ENCODE data around the gene CMIP. TPM values are rescaled to one million over a fixed set of nuclear protein-coding genes. Genes with fewer than 3 reads are reported as not detected.

CMIP gene
- total RNA-seq, 1 experiment from 2014 or later: 10.7 TPM

- Histone ChIP-seq H3K27ac (no peak overlapping the region), H3K4me1 (replicated peaks) (peaks cover 6% of the 10 kb centered on the region), H3K36me3 (no peaks in the 10 kb centered on the region), H3K4me3 (no peak overlapping the region), H3K9me3 (replicated peaks) (no peaks in the 10 kb centered on the region), H3K27me3 (replicated peaks) (no peaks in the 10 kb centered on the region)
- no peak for DNase-seq (ENCODE audit: low read depth in 1 of 2, low spot score in 2 of 2)
Observed at GRCh38 chr16:81639931-81640680, 195.5 kb downstream of the CMIP start.

DNA sequence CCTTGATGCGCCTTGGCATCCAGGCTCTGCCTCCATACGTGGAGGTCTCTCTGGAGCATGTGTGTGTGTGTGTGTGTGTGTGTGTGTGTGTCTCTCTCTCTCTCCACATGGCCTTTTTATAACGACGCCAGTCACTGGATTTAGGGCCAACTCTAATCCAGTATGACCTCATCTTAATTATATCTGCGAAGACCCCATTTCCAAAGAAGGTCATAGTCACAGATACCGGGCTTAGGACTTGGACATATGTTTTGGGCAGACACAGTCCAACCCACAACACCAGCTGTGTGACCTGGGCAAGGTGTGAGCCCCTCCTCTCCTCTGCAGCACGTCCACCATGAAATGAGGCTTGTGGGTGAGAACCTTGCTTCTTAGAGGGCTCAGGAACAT, 196.1 kb downstream of the CMIP start:
- Histone ChIP-seq H3K27ac (no peak overlapping the region), H3K4me1 (replicated peaks) (peaks cover 10% of the 10 kb centered on the region), H3K9me3 (replicated peaks) (no peaks in the 10 kb centered on the region), H3K36me3 (no peaks in the 10 kb centered on the region), H3K27me3 (replicated peaks) (no peaks in the 10 kb centered on the region), H3K4me3 (no peak overlapping the region)
- DNase-seq (ENCODE audit: low read depth in 1 of 2, low spot score in 2 of 2): no peak

DNA sequence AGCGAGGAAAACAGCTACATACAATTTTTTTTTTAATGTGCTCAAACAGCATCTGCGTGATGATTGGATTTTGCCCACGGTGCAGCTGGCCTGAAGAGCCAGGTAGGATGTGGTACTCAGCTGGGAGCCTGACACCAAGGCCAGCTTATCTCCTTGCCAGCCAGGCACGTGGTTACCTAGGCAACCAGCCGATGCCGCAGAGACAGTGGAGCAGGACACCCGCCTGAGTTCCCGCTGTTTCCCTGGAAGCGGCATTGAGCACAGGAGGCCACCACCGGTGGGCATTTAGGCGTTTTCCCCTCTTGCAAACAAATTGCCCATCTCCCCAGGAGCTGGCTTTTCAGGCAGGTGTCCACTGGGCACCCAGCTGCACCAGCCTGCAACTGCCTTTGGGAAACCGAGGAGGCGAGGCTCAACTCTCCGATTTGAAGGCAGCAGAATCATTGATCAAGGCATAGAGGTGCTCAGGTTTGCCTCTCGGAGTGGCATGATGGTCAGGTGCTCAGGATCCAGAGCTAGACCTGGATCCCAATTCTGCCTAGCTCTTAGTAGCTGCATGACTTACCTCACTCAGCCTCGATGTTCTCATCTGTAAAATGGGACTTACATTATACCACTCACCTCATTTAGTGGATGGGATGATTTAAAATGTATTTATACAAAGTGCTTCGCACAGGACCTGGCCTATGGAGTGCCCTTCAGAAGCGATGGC, 196.9 kb downstream of the CMIP start:
- H3K9me3 ChIP-seq (replicated peaks): no peaks in the 10 kb centered on the region
- H3K27ac ChIP-seq: no peak overlapping the region
- DNase-seq (ENCODE audit: low read depth in 1 of 2, low spot score in 2 of 2): no peak
- no peaks in the 10 kb centered on the region for H3K27me3 ChIP-seq (replicated peaks)
- H3K36me3 ChIP-seq: no peaks in the 10 kb centered on the region
- no peak overlapping the region for H3K4me3 ChIP-seq
- H3K4me1 ChIP-seq (replicated peaks): peaks cover 15% of the 10 kb centered on the region

- Histone ChIP-seq H3K36me3 (no peaks in the 10 kb centered on the region), H3K4me3 (no peak overlapping the region), H3K27ac (no peak overlapping the region), H3K27me3 (replicated peaks) (no peaks in the 10 kb centered on the region), H3K4me1 (replicated peaks) (peaks cover 20% of the 10 kb centered on the region), H3K9me3 (replicated peaks) (no peaks in the 10 kb centered on the region)
- DNase-seq (ENCODE audit: low read depth in 1 of 2, low spot score in 2 of 2): no peak
Observed at GRCh38 chr16:81642107-81642436, 197.5 kb downstream of the CMIP start.

DNA sequence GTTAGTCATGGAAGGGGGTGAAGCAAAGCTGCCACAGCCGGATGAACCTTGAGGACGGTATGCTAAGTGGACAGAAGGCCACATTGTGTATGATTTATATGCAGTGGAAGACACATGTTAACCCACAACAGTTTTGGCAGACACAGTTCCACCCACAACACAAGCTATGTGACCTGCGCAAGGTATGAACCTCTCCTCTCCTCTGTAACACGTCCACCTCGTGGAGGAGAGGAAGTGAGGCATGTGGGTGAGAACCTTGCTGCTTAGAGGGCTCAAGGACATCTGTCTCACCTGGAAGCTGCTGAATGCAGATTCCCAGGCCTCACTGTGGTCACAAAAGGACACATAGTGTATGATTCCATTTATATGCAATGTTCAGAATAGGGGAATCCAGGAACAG, 198.3 kb downstream of the CMIP start:
- no peak overlapping the region for H3K4me3 ChIP-seq
- no peaks in the 10 kb centered on the region for H3K36me3 ChIP-seq
- H3K9me3 ChIP-seq (replicated peaks): no peaks in the 10 kb centered on the region
- no peaks in the 10 kb centered on the region for H3K27me3 ChIP-seq (replicated peaks)
- no peak overlapping the region for H3K27ac ChIP-seq
- DNase-seq (ENCODE audit: low read depth in 1 of 2, low spot score in 2 of 2): no peak
- H3K4me1 ChIP-seq (replicated peaks): peaks cover 26% of the 10 kb centered on the region

DNA sequence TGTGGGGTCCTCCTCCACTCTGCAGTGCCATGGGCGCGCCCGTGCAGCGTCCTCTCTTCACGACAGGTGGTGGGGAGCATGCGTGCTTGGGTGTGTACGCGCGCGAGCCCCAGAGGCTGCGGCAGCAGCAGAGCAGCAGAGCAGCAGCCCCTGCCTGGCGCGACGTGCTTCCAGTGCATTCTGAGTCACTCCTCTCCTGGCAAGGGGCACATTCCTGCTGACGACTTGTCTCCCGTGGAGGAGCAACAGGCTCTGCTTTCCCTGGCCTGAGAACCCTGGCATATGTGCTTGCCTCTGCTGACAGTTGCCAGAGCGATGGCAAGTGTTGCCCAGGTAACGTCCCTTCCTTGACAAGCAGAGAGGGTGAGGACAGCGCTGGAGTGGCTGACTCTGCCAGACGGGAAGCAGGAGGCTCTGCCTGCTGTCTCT, 200.7 kb downstream of the CMIP start:
- H3K36me3 ChIP-seq: 0 out of 2 replicates have a peak, but pooled peaks cover 3% of the 10 kb centered on the region
- H3K27me3 ChIP-seq (replicated peaks): no peaks in the 10 kb centered on the region
- peaks cover 48% of the 10 kb centered on the region for H3K4me1 ChIP-seq (replicated peaks)
- peak; percentile 51 to 72 for DNase-seq (ENCODE audit: low read depth in 1 of 2, low spot score in 2 of 2)
- no peak overlapping the region for H3K4me3 ChIP-seq
- H3K27ac ChIP-seq: peak overlapping the region; percentile 49; the same call in 1 of the 2 replicates
- no peaks in the 10 kb centered on the region for H3K9me3 ChIP-seq (replicated peaks)

GRCh38 chr16:81645925-81646324, 201.3 kb downstream of the CMIP start:
- peak overlapping the region; percentile 49; the same call in 1 of the 2 replicates for H3K27ac ChIP-seq
- H3K27me3 ChIP-seq (replicated peaks): no peaks in the 10 kb centered on the region
- no peak overlapping the region for H3K4me3 ChIP-seq

DNA sequence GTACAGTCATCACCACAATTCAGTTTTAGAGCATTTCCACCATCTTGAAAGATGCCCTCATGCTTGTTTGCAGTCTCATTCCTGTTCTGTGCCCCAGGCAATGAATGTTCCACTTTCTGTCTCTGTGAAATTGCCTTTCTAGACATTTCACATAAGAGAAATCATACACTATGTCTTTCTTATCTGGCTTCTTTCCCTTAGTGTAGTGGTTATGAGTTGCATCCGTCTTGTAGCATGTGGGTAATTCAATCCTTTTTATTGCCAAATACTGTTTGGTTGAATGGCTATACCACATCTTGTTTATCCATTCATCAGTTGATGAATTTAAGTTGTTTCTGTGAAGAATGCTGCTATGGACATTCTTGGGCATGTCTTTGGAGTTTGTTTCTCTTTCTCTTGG, 202.0 kb downstream of the CMIP start:
- Histone ChIP-seq H3K4me1 (replicated peaks) (peaks cover 48% of the 10 kb centered on the region), H3K27ac (no peak overlapping the region), H3K36me3 (0 out of 2 replicates have a peak, but pooled peaks cover 3% of the 10 kb centered on the region), H3K4me3 (no peak overlapping the region), H3K9me3 (replicated peaks) (no peaks in the 10 kb centered on the region), H3K27me3 (replicated peaks) (no peaks in the 10 kb centered on the region)
- DNase-seq (ENCODE audit: low read depth in 1 of 2, low spot score in 2 of 2): no peak

More at GRCh38 chr16:81645925-81646324, 201.3 kb downstream of the CMIP start:
- Histone ChIP-seq H3K36me3 (0 out of 2 replicates have a peak, but pooled peaks cover 3% of the 10 kb centered on the region), H3K4me1 (replicated peaks) (peaks cover 48% of the 10 kb centered on the region), H3K9me3 (replicated peaks) (no peaks in the 10 kb centered on the region)
- DNase-seq (ENCODE audit: low read depth in 1 of 2, low spot score in 2 of 2): no peak

- peaks cover 6% of the 10 kb centered on the region; the same call in 1 of the 2 replicates for H3K36me3 ChIP-seq
- H3K4me3 ChIP-seq: no peak overlapping the region
- peaks cover 48% of the 10 kb centered on the region for H3K4me1 ChIP-seq (replicated peaks)
- H3K27me3 ChIP-seq (replicated peaks): no peaks in the 10 kb centered on the region
- H3K27ac ChIP-seq: peak overlapping the region; percentile 26
- no peaks in the 10 kb centered on the region for H3K9me3 ChIP-seq (replicated peaks)
- peak; percentile 70 to 81 for DNase-seq (ENCODE audit: low read depth in 1 of 2, low spot score in 2 of 2)
Observed at GRCh38 chr16:81647527-81647926, 202.9 kb downstream of the CMIP start.

DNA sequence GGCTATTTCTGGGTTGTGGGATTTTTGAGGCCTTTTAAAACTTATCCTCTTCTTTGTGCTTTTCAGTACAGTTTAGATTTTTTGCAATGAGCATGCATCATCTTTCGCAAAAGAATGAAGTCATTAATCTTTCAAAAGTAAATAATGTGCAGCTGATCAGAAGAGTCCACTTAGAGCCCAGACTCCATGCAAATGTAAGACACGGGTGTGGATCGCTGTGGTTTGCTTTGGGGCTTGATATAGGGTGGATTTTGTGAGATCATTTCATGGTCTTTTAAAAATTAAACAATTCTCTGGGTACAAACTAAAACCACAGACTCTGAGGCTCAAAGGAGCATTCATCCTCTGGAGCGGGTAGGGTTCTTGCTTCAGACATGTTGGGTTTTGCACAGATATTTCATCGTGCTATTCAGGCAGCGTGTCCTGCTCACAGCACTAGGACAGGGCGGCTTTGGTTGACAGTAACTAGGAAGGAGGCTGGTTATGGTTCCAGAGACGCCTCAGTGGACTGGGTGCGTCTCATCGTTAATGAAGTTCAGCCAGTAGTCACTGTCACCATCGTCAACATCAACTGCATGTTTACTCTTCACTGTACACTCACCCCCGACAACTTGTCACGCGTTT, 205.1 kb downstream of the CMIP start:
- peaks cover 53% of the 10 kb centered on the region for H3K4me1 ChIP-seq (replicated peaks)
- H3K27ac ChIP-seq: peak overlapping the region; percentile 21
- H3K4me3 ChIP-seq: no peak overlapping the region
- H3K27me3 ChIP-seq (replicated peaks): no peaks in the 10 kb centered on the region
- no peaks in the 10 kb centered on the region for H3K9me3 ChIP-seq (replicated peaks)
- peaks cover 18% of the 10 kb centered on the region for H3K36me3 ChIP-seq
- no peak for DNase-seq (ENCODE audit: low read depth in 1 of 2, low spot score in 2 of 2)

DNA sequence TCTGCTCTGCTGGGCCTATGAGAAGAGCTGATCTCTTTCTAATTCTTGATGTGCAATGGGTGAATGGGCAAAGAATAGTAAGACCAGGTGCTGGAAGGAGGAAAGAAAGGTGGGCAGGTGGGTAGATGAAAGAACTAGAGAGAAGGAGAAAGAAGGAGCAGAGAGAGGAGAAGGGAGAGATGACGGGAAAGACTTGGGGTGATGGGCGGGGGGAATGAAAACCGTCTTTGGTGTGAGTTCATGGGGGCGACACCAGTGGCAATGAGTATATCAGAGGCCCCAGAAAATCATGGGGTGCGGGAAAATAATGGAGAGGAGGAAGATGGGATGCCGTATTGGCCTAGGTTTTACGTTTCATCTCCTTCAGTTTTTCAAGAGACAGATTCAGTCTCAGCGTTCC, 205.7 kb downstream of the CMIP start:
- no peak for DNase-seq (ENCODE audit: low read depth in 1 of 2, low spot score in 2 of 2)
- Histone ChIP-seq H3K27me3 (replicated peaks) (no peaks in the 10 kb centered on the region), H3K27ac (no peak overlapping the region; the same call in 1 of the 2 replicates), H3K9me3 (replicated peaks) (no peaks in the 10 kb centered on the region), H3K4me1 (replicated peaks) (peaks cover 53% of the 10 kb centered on the region), H3K4me3 (no peak overlapping the region), H3K36me3 (peaks cover 20% of the 10 kb centered on the region)

- H3K4me3 ChIP-seq: no peak overlapping the region
- DNase-seq (ENCODE audit: low read depth in 1 of 2, low spot score in 2 of 2): no peak
Observed at GRCh38 chr16:81650982-81651562, 206.5 kb downstream of the CMIP start.

DNA sequence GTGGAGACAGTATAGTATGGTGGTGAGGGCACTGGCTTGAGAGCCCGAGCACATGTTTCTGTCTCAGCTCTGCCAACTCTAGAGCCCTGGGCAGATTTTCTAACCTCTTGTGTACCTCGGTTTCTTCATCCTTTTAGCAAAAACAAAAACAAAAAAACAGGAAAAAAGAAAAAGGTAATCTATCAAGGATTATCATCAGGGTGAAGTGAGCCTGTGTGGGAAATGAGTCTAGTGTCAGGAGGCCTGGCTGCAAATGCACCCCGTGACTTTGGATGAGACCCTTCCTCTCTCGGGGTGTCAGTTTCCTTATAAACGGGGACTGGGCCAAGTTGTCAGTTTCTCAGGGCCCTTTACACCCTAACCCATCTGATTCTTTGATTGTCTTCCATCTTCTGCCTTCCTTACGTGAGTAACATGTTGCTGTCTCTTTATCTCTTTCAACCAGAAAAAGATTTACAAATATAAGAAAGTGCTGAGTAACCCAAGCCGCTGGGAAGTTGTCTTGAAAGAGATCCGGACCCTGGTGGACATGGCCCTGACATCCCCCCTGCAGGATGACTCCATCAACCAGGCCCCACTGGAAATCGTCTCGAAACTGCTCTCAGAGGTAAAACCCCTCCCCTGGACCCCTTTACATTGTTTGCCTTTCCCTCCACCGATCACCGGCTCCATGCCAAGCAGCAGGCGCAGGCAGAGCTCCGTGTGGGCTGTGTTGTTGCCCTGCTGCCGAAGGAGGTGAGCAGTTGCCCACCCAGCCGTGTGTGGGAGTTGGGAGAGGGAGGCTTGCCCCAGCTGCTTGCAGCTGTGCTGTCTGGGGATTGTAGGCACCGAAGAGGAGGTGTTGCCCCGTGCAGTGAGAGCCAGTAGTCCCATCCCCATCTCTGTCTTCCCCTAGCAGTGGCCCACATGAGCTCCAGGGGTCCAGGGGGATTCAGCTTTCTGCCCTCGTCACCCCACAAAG, 207.4 kb downstream of the CMIP start:
- no peaks in the 10 kb centered on the region for H3K27me3 ChIP-seq (replicated peaks)
- H3K4me3 ChIP-seq: no peak overlapping the region
- peaks cover 20% of the 10 kb centered on the region for H3K36me3 ChIP-seq
- H3K9me3 ChIP-seq (replicated peaks): no peaks in the 10 kb centered on the region
- DNase-seq (ENCODE audit: low read depth in 1 of 2, low spot score in 2 of 2): no peak
- peaks cover 57% of the 10 kb centered on the region for H3K4me1 ChIP-seq (replicated peaks)
- H3K27ac ChIP-seq: no peak overlapping the region

More at GRCh38 chr16:81650982-81651562, 206.5 kb downstream of the CMIP start:
- Histone ChIP-seq H3K36me3 (peaks cover 20% of the 10 kb centered on the region), H3K27me3 (replicated peaks) (no peaks in the 10 kb centered on the region), H3K9me3 (replicated peaks) (no peaks in the 10 kb centered on the region), H3K27ac (no peak overlapping the region), H3K4me1 (replicated peaks) (peaks cover 55% of the 10 kb centered on the region)
